TTC549 (cell line): Measurements from ENCODE around the gene FAM120A.
"Not testable (repeated sequence)": the region's sequence is repeated elsewhere in the genome, so short reads cannot be mapped to it uniquely, and the experiment has no call there.

Source experiments
- FAIRE-seq: peaks from 2 replicates; lab custom pipeline; 2012; peaks lifted over from hg19 to GRCh38; lab: Jason Lieb, UNC

Gene FAM120A

DNA sequence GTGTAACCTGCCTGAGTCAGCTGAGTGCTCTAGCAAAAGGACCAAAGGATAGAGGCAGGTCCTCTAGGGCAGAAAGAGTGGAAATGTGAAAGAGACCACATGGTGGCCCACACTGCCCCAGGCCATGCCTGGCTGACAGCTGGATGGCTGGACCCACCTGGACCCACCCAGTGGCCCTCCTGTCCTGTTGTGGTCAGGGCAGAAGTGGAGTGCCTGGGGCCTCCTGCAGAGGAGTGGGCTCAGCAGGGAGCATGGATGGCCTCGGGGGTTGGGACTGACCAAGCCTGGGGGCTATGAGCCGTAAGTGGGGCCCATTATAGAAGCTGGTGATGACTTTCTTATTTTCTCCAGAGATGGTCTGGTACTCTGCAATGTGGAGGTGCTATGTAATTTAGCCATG, 57.6 kb downstream of the FAM120A start:
- FAIRE-seq: no peak

DNA sequence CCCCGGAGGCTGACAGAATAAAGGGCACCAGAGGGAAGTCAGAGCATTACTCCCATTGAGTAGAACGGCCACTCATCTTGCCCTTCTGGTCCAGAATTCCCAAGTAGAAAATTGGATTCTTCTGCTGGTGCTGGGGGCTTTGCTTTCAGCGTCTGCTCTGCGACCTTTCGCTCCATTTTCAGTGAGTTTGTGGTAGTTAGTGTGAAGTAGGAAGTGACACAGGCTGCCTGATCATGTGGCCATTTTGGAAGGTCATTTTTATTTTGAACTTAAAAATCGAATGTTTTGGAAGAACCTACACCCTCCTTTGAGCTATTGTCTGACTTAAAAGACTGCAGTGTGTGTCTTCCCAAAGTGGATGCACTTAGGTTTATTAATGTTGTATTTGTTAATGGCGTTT, 58.6 kb downstream of the FAM120A start:
- no peak for FAIRE-seq

- FAIRE-seq: not testable (repeated sequence)
Measured at GRCh38 chr9:93511228-93511627, 59.7 kb downstream of the FAM120A start.

DNA sequence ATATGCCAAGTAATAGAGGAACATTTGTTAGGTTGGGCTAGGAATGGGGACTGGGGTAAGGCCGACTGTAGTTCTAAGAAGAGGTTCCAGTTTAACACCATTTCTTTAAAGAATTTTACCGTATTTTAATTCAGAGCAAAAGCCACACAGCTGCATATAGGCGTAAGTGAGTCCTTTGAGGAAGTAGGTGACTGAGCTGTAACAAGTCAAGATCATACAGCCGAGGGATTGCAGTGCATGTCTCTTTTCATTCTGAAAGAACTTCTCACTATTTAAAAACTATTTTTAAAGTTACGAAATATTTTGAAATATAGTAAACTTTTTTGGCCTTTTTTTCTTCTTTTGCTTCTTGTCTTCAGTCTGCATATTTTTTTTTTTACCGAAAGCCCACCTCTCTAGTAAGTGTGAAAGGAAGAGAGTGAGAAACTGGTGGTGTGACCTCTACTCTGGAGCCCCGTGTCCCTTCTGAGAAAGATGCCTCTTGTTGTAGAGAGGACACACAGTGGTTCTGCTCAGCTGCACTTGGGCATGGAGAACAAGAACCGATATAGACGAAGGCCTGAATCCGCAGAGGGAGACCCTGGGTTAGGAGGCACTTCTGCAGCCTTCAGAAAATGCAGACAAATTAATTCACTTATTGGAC, 60.8 kb downstream of the FAM120A start:
- not testable (repeated sequence) for FAIRE-seq

DNA sequence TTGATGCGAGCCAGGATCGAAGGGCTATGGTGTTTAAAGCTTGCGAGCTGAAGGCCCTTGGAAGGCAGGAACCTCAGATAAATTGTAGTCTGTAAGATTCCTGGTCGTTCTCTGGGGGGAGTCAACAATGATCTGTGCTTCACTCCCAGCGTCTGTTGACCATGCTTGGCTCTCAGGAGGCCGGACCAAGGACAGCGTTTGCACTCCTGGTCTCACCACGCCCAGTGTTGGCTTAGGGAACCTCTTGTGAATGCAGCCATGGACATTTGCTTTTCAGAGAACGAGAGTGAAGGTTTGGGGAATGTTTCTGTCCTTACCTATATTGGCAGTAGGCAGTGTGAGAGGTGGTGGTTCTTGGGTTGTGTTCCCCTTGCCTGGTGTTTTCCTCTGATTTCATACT, 62.1 kb downstream of the FAM120A start:
- FAIRE-seq: no peak

DNA sequence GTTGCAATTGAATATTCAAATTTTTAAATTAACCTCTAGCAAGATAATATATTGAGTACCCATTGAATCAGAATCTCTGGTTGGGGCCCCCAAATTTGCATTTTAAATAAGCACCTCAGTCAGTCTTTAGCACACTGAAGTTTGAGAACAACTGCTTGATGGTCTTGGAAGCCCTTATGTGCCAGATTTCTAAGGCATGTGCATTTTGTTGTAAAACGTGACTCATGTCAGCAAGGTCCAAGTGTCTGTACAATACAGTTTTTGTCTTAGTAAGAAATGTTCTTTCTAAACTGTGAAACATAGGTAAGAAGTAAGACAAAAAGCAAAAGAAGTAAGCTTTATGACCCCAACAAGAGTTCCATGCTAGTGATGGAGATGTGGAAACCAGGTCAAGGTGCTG, 65.8 kb downstream of the FAM120A start:
- FAIRE-seq: no peak

DNA sequence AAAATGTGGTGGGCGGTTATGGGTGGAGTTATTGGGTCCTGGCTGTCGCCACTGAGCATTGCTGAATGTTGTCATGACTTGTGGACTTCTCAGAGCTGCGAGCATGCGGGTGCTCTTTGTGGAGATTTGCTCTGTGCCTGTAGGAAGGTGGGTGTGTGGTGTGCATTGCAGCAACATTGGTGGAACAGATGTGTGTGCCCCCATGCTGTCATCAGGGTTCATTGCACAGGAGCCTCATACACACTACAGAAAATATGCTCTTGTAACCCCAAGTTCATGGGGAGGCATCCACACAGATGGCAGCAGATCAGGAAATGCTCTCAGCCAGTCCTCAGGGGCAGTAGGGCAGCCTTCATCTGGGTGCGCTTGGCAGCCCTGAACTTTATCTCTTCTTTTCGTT, 69.0 kb downstream of the FAM120A start:
- no peak for FAIRE-seq

- no peak for FAIRE-seq
Measured at GRCh38 chr9:93522736-93523135, 71.3 kb downstream of the FAM120A start.

DNA sequence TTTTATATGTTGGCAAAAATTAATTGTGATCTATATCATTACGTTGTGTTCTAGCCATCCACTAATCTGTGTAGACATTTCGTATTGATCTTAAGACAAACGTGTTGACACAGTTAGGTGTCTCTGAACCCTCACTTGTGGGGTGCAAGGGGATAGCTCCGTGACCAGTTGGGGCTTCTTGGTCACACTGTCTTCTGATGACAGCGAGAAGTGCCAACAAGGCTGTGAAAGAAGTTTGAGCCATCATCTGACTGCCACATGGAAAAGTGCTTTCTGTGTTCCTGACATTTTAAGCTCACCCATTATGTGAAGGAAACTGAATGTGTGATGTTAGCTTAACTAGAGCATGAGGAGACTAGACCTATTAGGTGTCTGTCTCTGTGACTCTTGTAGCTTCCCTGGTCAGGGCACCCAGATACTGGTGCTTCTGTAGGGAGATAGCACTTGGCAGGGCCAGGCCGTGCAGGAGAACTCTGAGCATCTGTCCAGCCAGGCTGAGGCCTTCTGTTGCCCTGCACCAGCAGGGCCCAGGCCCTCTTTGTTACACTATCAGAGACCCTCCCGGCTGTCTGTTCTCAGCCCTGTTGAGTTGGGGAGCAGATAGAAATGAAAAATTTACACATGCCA, 72.1 kb downstream of the FAM120A start:
- no peak for FAIRE-seq

DNA sequence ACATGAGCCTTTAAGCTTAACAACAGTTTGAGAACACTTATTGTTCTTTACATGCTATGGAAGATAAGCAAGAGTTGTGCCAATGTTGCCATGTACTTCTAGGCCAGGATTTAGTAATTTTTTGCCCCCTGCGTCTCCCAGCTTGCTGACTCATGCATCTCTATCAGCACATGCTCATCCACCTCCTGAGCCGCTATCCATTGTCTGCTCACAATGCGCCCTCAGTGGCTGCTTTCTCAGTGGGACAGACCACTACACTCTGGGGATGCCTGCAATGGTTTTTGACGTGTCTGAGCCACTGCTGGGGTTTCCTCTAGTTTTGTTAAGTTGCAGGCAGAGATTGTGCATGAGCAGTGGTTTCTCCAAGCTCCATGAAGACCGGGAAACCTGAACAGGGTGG, 74.0 kb downstream of the FAM120A start:
- no peak for FAIRE-seq

- FAIRE-seq: no peak
Measured at GRCh38 chr9:93531374-93531773, 79.9 kb downstream of the FAM120A start.

- no peak for FAIRE-seq
Measured at GRCh38 chr9:93532141-93532540, 80.7 kb downstream of the FAM120A start.

DNA sequence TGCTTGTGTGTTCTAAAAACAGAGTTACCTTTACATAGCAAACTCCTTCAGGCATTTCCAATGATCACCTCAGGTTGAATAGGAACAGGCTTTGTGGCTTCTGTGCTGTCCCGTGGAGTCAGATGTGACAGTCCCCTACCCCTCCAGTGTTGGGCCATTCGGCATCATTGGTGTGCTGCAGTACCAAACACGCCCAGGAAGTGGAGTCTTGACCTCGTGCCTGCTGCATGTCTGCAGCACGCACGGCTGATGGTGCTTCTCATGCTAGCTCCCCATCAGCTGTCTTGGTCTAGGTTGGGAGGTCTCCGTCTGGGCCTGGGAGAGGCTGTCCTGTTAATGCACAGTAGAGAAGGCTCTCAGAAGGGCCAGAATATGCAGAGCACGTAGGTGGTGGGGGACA, 82.4 kb downstream of the FAM120A start:
- no peak for FAIRE-seq

DNA sequence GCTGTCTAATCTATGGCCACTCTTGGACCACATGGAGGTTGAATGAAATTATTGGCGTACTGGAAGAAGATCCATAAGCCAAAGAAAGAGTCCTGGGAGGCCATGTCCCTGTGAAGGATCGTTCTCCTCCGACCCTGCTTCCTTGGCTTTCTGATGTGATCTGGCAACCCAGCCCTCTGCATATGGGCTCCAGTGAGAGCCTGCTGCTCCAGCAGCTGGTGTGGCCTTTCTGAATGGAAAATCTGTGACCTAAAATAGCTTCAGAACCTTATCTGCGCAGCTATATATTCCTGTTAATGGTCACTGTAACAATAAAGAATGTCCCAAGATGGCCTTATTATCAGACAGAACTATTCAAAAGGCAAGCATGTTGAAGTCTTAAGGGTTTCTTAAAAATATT, 84.7 kb downstream of the FAM120A start:
- FAIRE-seq: no peak

DNA sequence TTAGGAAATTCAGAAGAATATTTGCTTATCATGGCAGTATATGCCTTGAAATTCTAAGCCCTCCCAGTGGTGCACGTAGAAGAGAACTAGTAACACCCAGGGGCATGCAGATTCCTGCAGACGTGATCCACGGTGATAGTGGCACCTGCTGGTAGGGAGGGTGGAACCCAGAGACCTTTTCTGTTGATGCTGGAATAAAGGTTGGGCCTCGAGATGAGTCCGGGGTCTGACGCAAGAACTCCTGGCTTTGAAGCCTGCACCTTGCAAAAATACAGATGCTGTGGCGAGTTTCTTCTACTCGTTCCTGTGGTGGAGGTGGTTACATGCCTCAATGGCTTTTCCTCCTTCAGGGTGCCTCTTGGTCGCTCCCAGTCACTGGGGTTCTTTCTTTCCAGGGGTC, 85.4 kb downstream of the FAM120A start:
- no peak for FAIRE-seq

- no peak for FAIRE-seq
Measured at GRCh38 chr9:93540305-93540704, 88.8 kb downstream of the FAM120A start.

- no peak for FAIRE-seq
Measured at GRCh38 chr9:93541005-93541404, 89.5 kb downstream of the FAM120A start.

GRCh38 chr9:93541581-93542349, 90.3 kb downstream of the FAM120A start:
- no peak for FAIRE-seq

GRCh38 chr9:93543117-93543516, 91.6 kb downstream of the FAM120A start:
- no peak for FAIRE-seq

GRCh38 chr9:93546356-93546755, 94.9 kb downstream of the FAM120A start:
- no peak for FAIRE-seq

DNA sequence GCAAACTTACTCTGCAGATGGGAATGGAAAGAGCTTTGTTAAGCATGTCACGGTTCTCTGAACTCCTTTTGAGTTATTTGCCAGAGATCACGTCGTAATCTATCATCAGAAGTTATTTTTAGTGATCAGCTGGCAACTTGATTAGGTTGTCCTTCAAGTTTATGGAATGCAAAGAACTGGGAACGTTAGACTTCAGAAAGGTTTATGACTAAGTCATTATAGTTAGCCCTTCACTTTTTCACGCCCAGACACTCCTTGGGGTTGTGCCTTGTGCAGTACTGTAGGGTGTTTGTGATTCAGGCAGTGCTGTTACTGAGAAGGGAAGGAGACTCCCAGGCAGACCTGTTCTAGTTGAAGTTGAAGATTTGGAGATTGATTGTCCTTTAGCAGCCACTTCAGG, 98.1 kb downstream of the FAM120A start:
- FAIRE-seq: no peak

GRCh38 chr9:93552923-93553322, 101.4 kb downstream of the FAM120A start:
- no peak for FAIRE-seq

GRCh38 chr9:93555370-93555769, 103.9 kb downstream of the FAM120A start:
- no peak for FAIRE-seq
